Suppressor macrophage treated with lipopolysaccharide for 1 hour (primary cell): ENCODE measurements around the gene IGSF9.

Experiments used
- DNase-seq, 3 donors: peaks; one replicate each; pipeline ENCODE4 v3.0.0-alpha.2; 2020 to 2022

The IGSF9 gene

GRCh38 chr1:159895836-159896545 lies 49.4 kb downstream of the IGSF9 start:
- peak; percentile 28 to 38 (median 32) for DNase-seq

GRCh38 chr1:159895286-159895685 lies 50.1 kb downstream of the IGSF9 start:
- no peak for DNase-seq

GRCh38 chr1:159892944-159893343 lies 52.5 kb downstream of the IGSF9 start:
- DNase-seq = no peak

DNA sequence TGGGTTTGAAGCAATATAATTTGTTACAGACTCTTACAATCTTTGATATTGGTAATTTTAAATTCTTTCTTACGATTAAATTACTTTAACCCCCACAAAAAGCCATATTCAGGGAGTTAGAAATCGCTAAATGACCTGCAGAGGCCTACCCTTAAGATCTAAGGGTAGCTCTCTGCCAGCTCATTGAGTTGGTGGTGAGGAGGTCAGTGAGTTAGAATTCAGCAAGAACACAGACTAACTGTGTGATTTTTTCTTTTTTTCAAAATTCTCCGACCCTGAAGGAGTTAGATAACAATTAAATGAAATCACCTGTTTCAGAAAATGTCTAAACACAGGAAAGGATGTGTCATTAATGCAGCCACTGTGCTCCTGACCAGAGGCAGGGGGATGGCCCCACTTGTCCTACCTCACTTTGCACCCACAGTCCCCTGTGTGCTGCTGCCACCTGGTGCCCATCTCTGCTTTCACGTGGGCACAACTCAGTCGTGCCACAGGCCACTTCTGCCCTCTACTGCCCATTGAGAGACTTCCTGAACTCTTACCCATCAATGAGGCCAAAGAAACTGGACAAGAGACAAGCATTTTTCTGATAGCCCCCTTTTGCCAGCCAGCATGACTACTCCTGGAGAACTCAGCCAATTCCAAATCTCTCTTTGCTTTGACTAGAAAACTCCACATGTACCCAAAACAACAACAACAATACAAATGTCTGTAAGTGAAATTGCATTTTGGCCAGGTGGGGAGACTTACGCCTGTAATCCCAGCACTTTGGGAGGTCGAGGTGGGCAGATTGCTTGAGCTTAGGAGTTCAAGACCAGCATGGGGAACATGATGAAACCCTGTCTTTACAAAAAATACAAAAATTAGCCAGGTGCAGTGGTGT lies 53.9 kb downstream of the IGSF9 start:
- DNase-seq = peak; percentile 93 to 95 (median 94)

DNA sequence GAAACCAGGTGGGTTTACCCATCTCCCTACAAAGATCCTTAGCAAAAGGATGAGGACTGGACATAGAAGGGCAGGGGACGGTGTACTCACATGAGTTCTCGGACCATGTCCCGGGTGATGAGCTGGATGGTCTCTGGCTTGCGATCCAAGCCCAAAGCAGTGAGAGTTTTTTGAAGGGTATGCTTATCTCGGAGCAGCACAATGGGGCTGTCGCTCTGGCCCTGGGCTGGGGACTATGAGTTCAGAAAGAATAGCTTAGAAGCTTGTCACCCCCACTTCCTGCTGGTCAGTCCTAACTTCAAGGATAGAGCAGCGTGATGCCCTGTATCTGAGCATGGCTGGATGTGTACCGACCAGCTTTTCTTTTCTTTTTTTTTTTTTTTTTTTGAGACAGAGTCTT lies 55.0 kb downstream of the IGSF9 start:
- no peak for DNase-seq

DNA sequence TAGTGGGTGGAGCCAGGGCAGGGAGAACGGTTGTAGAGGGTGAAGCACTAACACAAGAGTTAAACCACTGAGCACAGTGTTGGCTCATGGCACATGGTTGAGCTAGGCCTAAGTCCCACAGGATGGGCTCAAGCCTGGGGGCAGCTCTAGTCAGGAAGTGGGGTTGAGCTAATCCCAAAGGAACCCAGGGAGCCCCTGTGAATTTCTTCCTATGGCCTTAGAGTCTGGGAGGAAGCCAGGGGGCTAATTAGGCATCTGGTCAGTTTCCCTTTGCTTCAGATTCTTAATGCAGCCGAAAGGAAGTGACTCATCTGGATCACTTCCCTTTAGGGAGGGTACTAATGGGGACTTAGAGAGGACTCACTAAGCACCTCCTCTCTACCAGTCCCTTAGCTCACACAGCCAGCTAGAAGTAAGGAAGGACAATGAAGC lies 55.6 kb downstream of the IGSF9 start:
- DNase-seq = peak; percentile 85 to 95 (median 93)

- no peak for DNase-seq
Observed at GRCh38 chr1:159889202-159889601, 56.2 kb downstream of the IGSF9 start.

- no peak for DNase-seq
Observed at GRCh38 chr1:159884296-159884695, 61.1 kb downstream of the IGSF9 start.

- no peak for DNase-seq
Observed at GRCh38 chr1:159883134-159883533, 62.3 kb downstream of the IGSF9 start.

DNA sequence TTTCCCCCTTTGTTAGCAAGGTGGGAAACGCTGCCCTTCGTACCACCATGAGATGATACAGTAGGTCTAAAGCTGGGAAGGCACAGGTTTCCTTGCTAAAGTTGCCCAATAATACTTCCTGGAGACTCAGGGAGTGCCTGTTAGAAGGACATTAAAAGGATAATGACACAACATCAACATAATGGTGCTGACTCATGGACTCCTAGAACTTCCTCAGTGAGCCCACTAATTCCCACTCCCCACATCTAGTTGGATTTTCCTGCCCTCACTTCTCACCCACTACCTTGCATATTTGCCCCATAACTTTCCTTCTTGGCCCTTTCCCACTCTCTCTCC lies 62.9 kb downstream of the IGSF9 start:
- peak; percentile 78 to 90 (median 89) for DNase-seq

GRCh38 chr1:159881622-159882526 lies 63.5 kb downstream of the IGSF9 start:
- peak; percentile 80 to 81 (median 81) for DNase-seq

DNA sequence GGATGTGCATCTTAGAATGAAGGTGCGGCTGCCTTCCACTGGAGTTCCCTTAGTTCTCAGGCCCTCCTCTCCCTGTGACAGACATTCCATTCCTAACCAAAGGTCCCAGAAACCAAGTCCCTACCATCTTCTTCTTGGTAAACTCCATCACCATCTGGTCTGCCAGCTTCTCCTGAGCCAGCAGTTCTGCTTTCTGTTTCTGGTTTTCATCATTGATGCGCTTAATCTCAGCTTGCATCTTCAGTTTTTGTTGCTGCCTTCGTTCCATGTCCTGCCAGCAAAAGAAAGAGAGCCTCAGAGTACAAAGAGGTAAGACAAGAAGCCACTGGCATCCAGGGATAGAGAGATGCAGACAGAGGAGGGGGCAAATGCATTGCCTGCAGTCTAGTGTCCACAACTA lies 65.0 kb downstream of the IGSF9 start:
- peak; percentile 62 to 66 (median 63) for DNase-seq

- DNase-seq = peak; percentile 81 to 95 (median 94)
Observed at GRCh38 chr1:159879977-159880376, 65.4 kb downstream of the IGSF9 start.

DNA sequence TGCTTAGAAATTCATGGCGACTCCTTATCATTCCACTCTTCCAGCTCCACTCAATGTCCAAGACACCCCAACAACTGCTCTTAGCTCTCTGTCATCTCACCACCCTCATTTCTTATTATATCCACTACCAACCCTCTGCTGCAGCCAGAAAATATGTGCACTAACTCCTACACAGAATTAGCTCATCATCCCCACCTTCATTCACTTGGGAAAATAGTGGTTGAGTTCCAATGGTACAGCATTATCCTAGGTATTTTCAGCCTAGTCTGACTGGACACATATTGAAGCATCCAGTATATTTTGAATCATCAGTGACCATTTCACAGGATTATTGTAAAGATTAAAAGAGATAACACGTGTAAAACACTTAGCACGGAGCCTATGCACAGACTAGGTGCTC lies 66.3 kb downstream of the IGSF9 start:
- no peak for DNase-seq

GRCh38 chr1:159877695-159878444 lies 67.5 kb downstream of the IGSF9 start:
- no peak for DNase-seq
